22Rv1 (cell line): ENCODE data around the gene POFUT2.

Source experiments
- H3K27ac ChIP-seq: fragments of 450-650 bp; 2 replicates; pipeline ENCODE4 v1.5.1; 2017
- CTCF ChIP-seq: fragments of 450-650 bp; IDR thresholded peaks from 2 replicates; pipeline ENCODE4 v1.5.1; 2017; ENCODE audit warnings: mild to moderate bottlenecking
- ZFX ChIP-seq: fragments of 450-650 bp; IDR thresholded peaks from 2 replicates; pipeline ENCODE4 v1.6.1; 2017; ENCODE audit warnings: antibody characterized with exemption, borderline replicate concordance

Gene POFUT2

GRCh38 chr21:45249626-45250025, 38.1 kb downstream of the POFUT2 start:
- H3K27ac ChIP-seq: no peak overlapping the region
- TF ChIP-seq CTCF: no peak
- no peak for TF ChIP-seq ZFX

DNA sequence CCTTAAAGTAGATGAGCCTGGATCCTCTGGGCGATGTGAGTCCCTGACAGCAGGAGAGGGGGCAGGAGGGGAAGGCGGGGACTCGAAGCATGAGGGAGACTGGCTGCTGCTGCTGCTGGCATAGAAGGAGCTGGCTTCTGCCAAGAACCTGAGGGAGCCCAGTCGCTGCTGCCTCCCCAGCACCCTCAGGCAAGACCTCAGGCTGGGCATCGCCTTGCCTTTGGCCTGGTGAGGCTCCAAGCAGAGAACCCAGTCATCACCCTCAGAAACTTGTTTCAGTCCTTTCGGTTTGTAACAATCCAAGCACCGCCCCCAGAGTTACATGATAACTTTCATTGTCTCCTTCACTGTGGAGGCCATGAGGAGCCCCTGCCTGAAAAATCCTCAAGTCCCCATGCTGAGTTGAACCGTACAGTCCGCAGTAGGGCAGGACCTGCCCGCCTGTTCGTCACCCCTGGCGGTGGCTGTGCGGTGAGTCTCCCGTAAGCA, 38.8 kb downstream of the POFUT2 start:
- TF ChIP-seq ZFX (no peak), CTCF (no peak)
- H3K27ac ChIP-seq: no peak overlapping the region

GRCh38 chr21:45248301-45248892, 39.3 kb downstream of the POFUT2 start:
- no peak overlapping the region for H3K27ac ChIP-seq
- TF ChIP-seq CTCF: no peak
- TF ChIP-seq ZFX: no peak

- no peak overlapping the region for H3K27ac ChIP-seq
- no peak for TF ChIP-seq ZFX
- TF ChIP-seq CTCF: no peak
Observed at GRCh38 chr21:45246386-45247320, 41.0 kb downstream of the POFUT2 start.

DNA sequence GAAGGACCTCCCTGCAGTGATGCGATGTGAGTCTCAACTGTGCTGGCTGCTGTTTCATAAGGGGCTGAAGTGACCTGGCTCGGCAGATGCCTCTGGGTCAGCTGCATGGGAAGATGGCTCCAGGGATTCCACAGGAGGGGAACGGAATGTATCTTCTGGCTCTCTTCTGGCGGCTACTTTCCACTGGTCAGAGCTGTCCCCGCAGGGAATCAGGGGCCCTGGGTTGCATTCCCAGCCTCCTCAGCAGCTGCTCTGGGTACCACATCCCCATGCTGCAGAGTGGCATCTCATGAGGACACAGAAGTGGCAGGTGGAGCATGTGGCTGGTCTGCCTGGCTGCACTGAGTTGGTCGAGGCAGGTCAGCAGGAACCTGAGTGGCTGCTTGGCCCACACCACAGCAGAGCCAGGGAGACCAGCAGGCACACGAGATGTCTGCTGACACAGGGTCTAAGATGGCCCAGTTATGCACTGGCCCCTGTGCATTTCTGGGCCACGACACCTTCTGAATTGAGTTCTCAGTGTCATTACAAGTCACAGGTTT, 42.8 kb downstream of the POFUT2 start:
- TF ChIP-seq ZFX (no peak), CTCF (no peak)
- no peak overlapping the region for H3K27ac ChIP-seq

- H3K27ac ChIP-seq: no peak overlapping the region
- no peak for TF ChIP-seq CTCF
- no peak for TF ChIP-seq ZFX
Observed at GRCh38 chr21:45243603-45244002, 44.1 kb downstream of the POFUT2 start.
